H1 (cell line): ENCODE data around the gene ENTREP3. TPM values are rescaled to one million over a fixed set of nuclear protein-coding genes. Genes with fewer than 3 reads are reported as not detected.

Source experiments
- CHD1 ChIP-seq: IDR thresholded peaks from 2 replicates; pipeline ENCODE4 v1.6.1; 2012; ENCODE audit warnings: low read depth, low read length, improper control_type of control experiment
- CREB1 ChIP-seq: IDR thresholded peaks from 2 replicates; pipeline ENCODE4 v1.6.1; 2012; ENCODE audit warnings: inconsistent platforms
- EP300 ChIP-seq, 2 experiments: IDR thresholded peaks; 1 replicate in 1 of 2; 2 replicates in 1 of 2; pipeline ENCODE4 v1.6.1; 2011 to 2012; ENCODE audit warnings: low read depth in 2 of 2, low read length in 2 of 2, mild to moderate bottlenecking in 2 of 2, borderline replicate concordance in 1 of 2, inconsistent platforms in 1 of 2, moderate library complexity in 1 of 2
- RFX5 ChIP-seq: IDR thresholded peaks from 2 replicates; pipeline ENCODE4 v1.6.1; 2011; ENCODE audit warnings: low read depth, low read length, improper control_type of control experiment, borderline replicate concordance
- polyA plus RNA-seq, 7 experiments: library from polyadenylated mRNA; depleted of rRNA in 3 of 7; stranded (reverse) in 5 of 7; unstranded in 2 of 7; fragments of >200 nt in 5 of 7; fragments of 200-250 nt in 2 of 7; gene quantifications; 1 replicate in 5 of 7; 2 replicates in 1 of 7; 4 replicates in 1 of 7; pipeline versions ENCODE4 v1.2.1 to v1.2.3, GENCODE V29; 2011 to 2013; ENCODE audit warnings: missing spikeins in 2 of 7, mixed read lengths in 2 of 7
- total RNA-seq: library from RNA; stranded (reverse); fragmentation: NEBNext Ultra II Directional; extraction: Animal tissue kit (Norgen Biotek cat#: 25700); gene quantifications from 2 replicates; pipeline ENCODE4 v1.2.1, GENCODE V29; 2021

The ENTREP3 gene
- total and polyA plus RNA-seq, 2 of the 8 experiments (the other 6 are each of a cell fraction or from before 2014, with no cell fraction given) = 22.8 to 52.2 TPM

GRCh38 chr1:155269381-155269780 lies 14.1 kb upstream of the ENTREP3 start (continued):
- TF ChIP-seq EP300 (IDR thresholded peaks at IDR 0.05; ENCODE audit: borderline replicate concordance in 1 of 2, low read depth in 2 of 2, low read length in 2 of 2) (no peak), CREB1 (no peak), RFX5 (no peak), CHD1 (no peak)
- TF ChIP-seq, all 59 proteins: peak for 0
